H1 (cell line): ENCODE data around the gene PCDHGA8. TPM values are rescaled to one million over a fixed set of nuclear protein-coding genes. Genes with fewer than 3 reads are reported as not detected.

ENCODE experiments used
- SRF ChIP-seq: IDR thresholded peaks from 2 replicates; pipeline ENCODE4 v1.6.1; 2011; ENCODE audit warnings: mild to moderate bottlenecking, low read depth, low read length, moderate library complexity
- polyA plus RNA-seq, 7 experiments: library from polyadenylated mRNA; depleted of rRNA in 3 of 7; stranded (reverse) in 5 of 7; unstranded in 2 of 7; fragments of >200 nt in 5 of 7; fragments of 200-250 nt in 2 of 7; gene quantifications; 1 replicate in 5 of 7; 2 replicates in 1 of 7; 4 replicates in 1 of 7; pipeline versions ENCODE4 v1.2.1 to v1.2.3, GENCODE V29; 2011 to 2013; ENCODE audit warnings: missing spikeins in 2 of 7, mixed read lengths in 2 of 7
- total RNA-seq: library from RNA; stranded (reverse); fragmentation: NEBNext Ultra II Directional; extraction: Animal tissue kit (Norgen Biotek cat#: 25700); gene quantifications from 2 replicates; pipeline ENCODE4 v1.2.1, GENCODE V29; 2021

The PCDHGA8 gene
- total and polyA plus RNA-seq, 2 of the 8 experiments (the other 6 are each of a cell fraction or from before 2014, with no cell fraction given) = 0.79 to 1.4 TPM

- TF ChIP-seq SRF = no peak
These were observed 35.5 kb upstream of the PCDHGA8 start (continued) for GRCh38 chr5:141356950-141357349.
